Muscle of arm (tissue), 12 donors: ENCODE results near the gene TM6SF1. TPM values are rescaled to one million over a fixed set of nuclear protein-coding genes. Genes with fewer than 3 reads are reported as not detected.
"Not testable (repeated sequence)": the region's sequence is repeated elsewhere in the genome, so short reads cannot be mapped to it uniquely, and the experiment has no call there.

Experiments
- DNase-seq: peaks from one replicate; pipeline ENCODE4 v3.0.0-alpha.2; 2013
- polyA plus RNA-seq, 12 donors: library from polyadenylated mRNA; unstranded; fragments of 120-200 nt; gene quantifications; one replicate each; pipeline ENCODE4 v1.2.1, GENCODE V29; 2013; ENCODE audit not compliant: insufficient read length in 12 of 12

TM6SF1 gene
- polyA plus RNA-seq, 12 donors: 22.6 to 77.5 (median 61.1) TPM; not detected in 1

DNA sequence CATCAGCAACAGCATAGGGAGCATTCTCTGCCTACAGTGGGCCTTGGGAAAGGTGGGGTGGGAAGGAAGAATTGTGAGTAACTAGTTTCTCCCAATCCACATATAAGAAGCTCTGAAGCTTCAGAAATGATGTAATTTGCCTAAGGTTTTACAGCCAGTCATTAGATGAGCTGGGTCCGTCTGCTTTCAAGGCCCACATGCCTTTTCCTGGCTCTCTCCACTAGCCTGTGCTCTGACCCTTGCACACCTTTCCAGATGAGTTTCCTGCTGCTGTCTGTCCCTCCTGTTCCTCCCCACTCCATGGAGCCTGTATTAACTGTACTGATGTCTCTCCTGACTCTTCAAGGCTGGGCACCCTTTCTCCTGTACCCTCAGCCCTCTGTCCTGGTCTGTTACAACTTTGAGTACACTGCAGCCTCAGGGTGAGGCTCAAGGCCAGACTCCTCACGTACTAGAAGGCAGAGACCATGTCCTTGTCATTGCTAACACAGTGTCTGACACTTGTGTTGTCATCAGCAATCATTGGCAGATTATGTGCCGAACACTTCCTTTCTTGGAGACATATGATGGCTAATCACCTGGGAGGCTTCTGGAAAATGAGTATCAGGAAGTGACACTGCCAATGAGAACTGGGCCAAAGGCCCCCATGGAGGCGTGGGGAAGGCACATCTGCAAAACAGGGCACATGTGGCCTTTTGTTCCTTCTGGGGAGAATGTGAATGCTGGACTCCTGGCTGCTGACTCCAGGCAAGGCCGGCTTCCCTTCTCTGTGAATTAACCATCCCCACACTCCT lies 6.6 kb downstream of the TM6SF1 start:
- no peak for DNase-seq

DNA sequence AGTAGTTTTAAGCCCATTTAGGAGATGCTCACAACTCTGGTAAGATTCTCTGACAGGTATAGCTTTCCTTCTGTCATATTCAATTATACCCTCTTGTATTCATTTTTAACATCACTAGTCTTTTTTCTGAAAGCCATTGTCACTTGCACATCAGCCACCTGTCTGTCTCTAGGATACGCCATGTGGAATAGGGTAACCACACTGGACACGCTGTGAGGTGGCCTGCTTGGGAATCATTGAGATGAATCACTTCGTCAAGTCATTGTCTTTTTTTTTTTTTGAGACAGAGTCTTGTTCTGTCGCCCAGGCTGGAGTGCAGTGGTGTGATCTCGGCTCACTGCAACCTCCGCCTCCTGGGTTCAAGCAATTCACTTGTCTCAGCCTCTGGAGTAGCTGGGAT lies 7.4 kb downstream of the TM6SF1 start:
- DNase-seq: no peak

DNA sequence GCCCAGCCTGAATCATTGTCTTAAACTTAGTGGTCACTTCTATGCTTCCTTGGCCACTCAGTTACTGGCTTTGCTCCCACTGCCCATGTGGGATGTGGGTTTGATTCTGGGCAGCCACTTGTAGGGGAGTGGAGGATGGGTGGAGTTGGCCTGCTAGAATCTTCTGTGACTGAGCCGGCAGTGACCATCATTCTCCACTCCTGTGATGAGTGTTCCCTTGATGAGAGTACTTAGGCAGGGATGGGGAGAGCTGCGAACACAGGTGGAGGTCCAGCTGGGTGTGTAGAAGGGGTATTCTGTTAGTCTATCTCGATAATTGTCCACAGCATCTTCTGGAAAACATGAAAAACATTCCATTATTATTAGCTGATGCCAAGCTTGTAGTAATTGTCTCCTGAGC lies 8.0 kb downstream of the TM6SF1 start:
- DNase-seq: no peak

DNA sequence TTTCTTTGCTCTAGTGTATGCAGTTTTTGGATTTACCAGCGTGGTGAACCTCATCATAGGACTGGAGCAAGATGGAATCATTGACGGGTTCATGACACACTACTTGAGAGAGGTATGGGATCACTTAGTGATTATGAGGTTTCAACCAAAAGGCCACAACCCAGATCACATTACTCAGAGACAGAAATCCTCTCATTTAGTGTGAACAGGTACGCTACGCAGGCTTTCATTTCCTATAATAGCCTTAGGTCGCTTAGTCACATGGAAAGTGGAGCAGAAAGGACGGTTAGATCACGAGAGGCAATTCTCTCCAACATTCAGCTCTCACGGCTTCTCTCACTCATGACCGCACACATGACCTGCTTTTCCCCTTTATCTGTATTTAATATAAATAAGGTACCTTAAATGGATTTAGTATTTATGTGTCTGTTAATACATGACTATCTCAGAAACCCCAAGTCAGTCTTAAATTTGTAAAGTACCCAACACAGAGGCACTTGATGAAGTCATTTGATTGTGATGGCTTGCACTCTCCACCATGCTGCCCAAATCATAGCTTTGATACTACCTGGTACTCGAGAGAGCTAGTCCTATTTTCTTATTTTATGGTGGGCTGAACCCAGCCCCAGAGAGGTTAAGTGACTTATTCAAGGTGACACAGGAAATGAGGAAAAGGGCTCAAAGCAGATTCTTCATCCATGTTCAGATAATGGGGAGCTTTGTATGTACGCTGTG lies 8.6 kb downstream of the TM6SF1 start:
- no peak for DNase-seq

DNA sequence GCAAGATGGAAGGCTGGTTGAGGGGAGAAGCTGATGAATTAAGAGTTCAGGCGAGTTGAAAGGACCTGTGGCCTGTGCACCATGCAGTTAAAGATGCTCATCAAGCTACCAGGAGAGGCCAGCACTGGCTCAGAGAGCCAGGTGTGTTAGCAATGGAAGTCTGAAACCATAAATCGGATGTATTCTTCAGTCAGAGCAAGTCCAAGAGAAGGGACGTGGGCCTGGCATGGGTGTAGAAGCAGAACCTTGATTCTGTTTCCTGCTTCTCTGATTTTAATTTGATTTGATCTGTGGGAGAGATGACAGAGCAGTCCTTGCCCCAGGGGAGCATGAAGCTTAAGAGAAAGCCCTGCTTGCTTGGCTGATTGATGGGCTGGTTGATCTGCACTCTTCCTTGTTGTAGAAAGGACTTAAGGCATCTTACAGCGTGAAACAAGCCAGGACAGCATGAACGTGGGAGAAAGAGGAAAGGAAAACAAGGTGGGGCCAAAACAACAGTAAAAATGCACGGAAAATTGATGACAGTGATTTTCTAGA lies 10.9 kb downstream of the TM6SF1 start:
- DNase-seq: no peak

DNA sequence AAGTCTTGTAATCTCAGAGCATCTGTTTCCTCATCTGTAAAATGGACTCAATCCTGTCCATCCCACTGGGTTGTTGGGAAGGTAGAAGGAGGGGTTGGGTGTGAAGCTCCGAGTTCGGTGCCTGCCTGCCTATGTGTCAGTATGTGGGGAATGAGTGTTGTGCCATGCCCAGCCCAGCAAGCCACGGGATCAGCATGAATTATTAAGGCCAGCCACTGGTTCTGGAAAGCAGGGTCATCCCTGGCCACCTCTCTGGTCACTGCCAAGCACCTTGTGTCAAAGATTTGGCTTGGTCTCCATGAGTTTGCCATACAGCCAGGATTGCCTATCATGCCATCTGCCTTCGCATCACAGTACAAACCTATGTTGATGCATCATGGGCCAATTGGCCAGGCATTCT lies 11.5 kb downstream of the TM6SF1 start:
- DNase-seq: no peak

DNA sequence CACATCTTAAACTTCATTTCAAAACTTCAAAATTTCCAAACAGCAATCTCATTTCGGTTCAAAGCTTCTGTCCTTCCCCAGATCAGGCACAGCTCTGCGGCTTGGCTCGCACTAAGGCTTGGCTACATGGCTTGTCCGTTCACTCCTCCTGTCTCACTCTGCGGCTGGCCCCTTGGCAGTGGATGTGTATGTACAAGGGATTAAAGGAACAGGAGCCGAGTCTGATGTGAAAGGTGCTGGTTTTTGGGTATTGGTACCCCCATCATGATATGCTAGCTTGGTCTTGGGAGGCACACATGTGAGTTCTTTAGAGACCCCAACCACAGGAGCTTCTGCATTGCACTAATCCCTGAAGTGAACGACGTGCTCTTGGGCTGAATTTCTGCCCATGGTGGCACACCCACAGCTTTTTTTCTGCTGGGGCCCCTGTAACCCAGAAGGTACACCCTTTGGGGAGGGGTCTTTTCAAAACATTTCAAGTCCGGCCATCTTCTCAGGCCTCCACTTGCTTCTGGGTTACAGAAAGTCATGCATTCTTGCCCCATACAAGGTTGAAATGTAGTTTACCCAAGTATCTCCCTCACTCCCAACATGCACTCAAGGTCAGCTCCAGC lies 12.6 kb downstream of the TM6SF1 start:
- DNase-seq: no peak

DNA sequence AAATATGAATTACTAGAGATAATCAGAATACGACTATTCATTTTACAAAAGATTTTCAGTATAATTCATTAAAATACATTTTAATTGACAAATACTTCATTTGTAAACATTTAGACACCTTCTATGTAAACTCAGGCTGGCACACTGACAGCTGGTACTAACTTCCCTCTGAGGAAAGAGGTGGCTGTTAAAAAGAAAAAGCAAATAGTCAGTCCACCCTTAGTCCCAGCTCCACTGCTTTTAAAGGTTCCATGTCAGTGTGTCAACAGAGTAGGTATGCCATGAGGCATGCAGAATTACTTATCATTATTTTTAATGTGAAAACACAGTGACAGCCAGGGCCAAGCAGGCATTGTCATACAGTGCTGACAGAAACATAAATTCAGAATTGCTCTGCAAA lies 16.1 kb downstream of the TM6SF1 start:
- DNase-seq: no peak

DNA sequence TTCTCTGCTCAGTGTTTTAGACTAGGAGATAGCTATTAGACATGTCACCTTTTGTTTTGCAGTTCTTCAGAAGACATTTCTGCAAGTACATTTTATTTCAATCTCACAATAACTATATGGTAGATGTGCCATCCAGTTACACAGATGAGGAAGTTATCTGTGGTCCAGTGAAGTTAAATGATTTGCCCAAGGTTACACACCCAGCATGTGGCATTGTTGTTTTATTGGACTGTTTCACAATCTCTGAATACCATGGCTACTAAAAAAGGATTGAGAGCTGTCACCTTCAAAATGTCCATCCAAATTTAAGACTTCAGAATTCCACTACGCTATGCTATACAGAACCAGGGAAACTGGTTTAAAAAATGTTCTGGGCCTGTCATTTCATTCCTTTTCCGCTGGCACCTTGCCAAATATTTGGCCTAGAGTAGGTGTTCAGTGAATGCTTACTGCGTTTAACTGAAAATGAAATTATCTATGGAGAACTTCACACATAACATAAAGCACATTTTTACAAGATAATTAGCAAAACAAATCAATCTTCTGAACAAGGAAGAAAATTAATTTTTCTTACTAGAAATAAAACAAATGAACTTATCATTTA lies 20.2 kb downstream of the TM6SF1 start:
- DNase-seq: no peak

DNA sequence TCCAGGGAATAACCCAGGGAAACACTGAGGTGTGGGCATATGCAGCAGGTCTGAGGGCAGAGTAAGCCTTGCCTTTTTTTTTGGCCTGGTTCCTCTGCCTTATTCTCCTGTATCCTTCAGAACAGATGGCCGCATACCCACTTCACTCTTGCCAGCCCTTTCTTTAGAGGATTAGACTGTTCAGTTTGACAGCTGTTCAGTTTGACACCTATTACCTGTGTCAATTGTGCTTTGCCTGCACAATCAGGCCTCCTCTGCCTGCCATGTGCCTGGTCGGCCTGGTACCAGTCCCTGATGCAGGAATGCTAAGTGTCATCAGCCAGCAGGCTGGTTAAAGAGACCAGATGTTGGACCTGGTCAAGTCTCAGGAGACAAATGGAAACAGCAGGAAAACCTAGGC lies 22.3 kb downstream of the TM6SF1 start:
- no peak for DNase-seq

DNA sequence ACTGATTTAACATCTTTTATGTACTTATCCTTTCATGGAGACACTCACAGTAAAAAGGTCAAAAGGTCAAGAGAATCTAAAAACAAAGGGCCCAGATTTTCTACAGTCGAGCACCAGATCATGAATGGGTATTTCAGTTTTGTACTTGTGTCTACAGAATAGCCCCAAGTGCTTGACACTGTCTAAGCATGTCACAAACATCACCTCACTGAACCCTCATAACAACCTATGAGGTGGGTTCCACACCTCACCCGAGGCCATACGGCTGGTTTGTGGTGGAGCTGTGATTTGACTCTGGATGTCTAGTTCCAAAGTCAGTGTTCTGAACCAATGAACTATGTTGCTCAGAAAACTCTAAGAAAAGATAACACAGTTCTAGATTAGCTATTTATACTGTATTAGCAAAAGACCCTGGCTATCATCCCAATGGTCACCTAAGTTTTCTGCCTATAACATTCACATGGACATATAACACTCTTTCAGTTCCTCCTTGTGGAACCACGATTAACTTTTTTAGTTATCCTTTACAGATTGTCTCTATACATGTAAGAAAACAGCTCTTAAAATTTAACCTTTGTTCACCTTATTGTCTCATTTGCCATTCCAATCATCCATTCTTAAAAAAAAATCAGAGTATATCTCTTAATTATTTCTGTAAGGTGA lies 25.5 kb downstream of the TM6SF1 start:
- DNase-seq: no peak

DNA sequence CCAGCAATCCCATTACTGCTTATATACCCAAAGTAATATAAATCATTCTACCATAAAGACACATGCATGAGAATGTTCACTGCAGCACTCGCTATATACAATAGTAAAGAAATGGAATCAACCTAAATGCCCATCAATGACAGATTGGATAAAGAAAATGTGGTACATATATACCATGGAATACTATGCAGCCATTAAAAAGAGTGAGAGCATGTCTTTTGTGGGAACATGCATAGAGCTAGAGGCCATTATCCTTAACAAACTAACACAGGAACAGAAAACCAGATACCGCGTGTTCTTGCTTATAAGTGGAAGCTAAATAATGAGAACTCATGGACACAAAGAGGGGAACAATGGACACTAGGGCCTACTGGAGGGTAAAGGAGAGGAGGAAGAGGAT lies 34.7 kb downstream of the TM6SF1 start:
- DNase-seq: not testable (repeated sequence)

DNA sequence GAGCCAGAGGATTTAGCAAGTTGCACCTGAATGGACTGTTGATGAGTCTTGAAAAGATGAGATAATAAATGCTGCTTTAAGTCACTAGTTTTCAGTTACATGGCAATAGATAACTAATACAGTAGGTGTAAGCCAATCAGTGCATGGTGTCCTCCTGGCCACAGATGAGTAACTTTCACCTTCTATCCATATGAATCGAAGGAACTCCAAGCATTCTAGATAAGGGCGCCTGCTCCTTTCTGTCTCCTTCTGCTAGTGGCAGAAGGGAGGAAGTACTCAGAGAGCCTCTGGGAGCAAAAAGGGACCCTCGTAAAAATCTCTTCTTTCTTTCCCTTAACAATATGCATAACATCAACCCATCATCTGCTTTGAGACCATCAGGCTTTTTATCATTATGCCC lies 37.3 kb downstream of the TM6SF1 start:
- no peak for DNase-seq

DNA sequence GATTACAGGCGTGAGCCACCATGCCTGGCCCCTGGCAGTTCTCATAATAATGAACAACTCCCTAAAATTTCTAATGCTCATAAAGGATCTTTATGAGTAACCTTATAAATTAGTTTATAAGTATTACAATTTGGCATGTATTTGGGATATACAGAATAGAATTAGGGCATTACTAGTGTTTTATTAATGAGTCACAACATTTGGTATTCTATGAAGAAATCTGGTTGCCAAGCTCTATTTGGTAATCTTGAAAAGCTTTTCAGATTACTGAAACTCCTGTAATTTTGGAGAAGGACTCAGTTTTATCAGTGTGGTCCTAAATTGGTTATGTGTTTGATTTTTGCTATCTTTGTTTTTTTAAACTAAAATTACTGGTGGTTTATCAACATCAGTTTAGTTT lies 45.8 kb downstream of the TM6SF1 start:
- DNase-seq: no peak

DNA sequence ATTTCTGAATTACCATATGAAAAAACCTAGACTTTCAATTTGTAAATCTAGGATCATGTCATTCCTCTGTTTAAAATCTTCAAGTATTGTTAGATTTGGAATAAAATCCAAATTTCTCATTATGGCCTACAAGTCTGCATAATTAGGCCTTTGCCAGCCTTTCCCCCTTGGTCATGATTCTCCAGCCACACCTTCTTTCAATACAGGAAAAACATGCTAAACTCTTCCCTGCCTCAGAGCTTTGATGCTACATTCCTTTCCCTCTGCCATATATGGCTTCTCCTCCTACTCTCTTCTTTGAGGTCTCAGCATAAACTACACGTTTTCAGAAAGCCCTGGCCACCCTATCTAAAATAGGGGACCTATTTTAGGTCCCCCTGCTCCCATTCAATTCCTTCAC lies 48.5 kb downstream of the TM6SF1 start:
- DNase-seq: no peak

DNA sequence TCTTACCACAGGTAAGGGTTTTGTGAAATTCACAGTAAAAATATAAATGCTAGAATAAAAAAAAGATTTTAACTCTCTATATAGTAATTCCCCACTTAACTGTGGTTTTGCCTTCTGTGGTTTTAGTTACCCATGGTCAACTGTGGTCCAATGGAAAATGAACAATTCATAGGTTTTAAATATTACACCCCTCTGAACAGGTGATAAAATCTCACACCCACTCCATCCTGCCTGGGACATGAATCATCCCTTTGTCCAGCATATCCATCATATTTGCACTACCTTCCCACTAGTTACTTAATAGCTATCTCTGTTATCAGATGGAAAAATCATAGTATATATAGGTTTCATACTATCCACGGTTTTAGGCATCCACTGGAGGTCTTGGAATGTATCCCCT lies 50.9 kb downstream of the TM6SF1 start:
- no peak for DNase-seq

DNA sequence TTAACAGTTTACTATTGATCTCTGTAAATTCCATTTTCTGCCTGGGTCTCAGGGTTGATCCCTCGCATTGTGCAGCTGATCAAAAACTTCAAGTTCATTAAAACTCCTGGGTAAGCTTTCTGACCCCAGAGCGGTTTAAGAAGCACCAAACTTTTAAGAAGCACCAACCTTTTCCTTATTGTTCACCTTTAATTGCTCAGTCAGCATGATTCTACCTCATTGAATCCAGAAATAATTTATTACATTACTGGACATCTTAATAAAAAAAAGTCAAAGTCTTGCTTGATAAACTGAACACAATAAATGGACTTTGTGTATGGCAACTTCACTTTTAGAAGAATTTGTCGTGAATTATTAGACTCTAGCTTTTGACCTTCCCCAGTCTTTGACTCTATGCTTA lies 53.3 kb downstream of the TM6SF1 start:
- DNase-seq: no peak

DNA sequence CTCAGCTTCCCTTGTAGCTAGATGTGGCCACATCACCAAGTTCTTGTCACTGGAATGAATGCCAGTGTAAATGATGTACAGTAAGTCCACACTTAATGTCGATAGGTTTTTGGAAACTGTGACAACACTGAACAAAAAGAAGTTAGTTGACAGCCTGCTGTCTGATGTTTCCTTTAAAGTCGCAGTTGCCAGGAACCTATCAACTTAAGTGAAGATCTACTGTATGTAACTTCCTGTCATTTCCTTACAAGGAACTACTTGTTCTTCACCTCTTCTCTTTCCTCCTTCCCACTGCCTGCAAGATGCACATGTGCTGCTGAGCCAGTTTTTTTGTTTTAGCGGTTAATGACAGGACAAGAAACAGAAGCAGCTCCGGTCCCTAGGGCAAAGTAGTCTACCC lies 55.6 kb downstream of the TM6SF1 start:
- no peak for DNase-seq

DNA sequence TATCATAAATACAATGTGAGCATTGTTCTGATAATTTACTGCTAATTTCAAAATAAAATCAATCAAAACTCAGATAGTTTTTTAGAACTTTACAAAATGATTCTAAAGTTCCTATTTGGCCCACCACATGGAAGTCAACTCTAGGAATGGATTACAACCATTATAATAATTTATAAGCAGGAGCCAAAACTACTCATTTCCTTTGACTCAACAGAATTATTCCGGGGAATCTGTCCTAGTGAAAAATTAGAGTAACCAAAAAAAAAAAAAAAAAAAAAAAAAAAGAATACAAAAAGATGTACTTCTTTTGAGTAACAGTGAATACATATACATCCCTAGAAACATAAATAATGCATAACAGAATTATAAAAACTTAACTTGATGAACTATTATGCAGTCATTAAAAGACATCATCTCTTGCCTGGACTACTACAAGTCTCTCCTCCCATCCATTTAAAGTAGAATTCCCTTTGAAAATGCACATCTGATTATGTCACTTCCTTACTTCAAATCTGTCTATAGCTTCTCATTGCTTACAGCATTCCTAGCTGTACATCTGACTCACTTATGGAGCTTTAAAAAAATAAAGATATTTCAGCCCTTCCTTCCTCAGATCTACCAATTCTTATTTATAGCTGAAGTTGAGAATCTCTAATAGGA lies 56.8 kb downstream of the TM6SF1 start:
- no peak for DNase-seq

DNA sequence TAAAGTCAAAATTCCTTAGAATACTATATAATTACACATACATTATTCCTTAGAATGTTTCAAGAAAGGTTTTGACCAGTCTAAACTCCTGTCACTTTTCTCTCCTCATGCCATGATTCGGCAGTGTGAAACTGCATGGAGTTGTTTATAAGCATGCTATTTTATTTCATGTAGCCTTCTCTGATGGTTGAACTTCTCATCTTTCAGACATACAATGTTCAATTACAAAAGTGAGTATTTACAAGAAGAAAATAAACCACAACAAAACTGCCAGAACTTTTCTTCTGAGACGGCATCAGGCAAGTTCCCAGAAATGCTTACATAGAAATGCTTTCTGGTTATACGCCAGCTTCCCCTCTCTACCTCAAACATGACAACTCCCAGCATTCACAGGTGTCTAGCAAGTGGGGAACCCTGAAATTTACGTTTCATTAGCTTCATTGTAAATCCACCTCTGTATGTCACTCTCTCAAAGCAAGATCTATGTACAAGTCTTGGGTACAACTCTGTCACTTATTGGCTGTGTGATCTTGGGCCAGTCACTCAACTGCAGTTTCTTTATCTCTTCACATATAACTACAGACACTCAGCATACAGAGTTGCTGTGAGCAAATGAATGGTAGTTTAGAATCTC lies 57.4 kb downstream of the TM6SF1 start:
- no peak for DNase-seq

DNA sequence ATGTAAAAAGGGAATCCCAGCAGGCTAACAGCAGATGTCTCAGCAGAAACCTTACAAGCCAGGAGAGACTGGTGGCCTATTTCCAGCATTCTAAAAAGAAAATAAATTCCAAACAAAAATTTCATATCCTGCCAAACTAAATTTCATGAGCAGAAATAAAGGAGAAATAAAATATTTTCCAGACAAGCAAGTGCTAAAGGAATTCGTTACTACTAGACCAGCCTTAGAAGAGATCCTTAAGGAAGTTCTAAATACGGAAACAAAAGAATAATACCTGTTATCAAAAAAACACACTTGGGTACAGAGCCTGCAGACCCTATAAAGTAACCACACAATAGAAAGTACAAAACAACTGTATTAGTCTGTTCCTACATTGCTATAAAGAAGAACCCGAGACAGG lies 58.8 kb downstream of the TM6SF1 start:
- DNase-seq: no peak
